Measurements from ENCODE around the gene TM4SF18. TPM values are rescaled to one million over a fixed set of nuclear protein-coding genes. Genes with fewer than 3 reads are reported as not detected.
A peak's percentile ranks its signal among the peaks of the same experiment; 100 is the strongest.

The TM4SF18 gene
- total RNA-seq, 1 experiment from 2014 or later: not detected

DNA sequence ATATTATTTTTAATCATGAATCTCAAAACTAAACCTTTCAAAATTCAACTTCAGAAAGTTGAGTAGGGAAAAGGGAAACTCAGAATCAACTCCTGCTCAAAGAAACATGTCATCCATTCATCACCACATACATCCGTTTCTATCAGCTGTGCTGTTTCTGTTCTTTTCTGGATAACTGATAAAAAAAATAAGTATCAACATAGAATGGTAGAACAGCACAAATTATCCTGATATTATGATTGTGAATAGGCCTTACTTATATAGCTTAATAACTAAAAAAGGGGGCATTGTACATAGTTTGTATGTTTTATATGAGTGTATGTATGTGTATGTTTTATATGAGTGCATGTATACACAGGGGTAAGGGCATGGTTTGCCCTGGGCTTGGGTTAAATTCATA lies 41.0 kb upstream of the TM4SF18 start:
- Mint-ChIP-seq H3K4me1 (ENCODE audit: insufficient read depth, unreplicated experiment) (peaks cover 50% of the 10 kb centered on the region), H3K27ac (ENCODE audit: low read depth, unreplicated experiment) (peak overlapping the region; percentile 79), H3K27me3 (ENCODE audit: insufficient read depth, unreplicated experiment) (no peaks in the 10 kb centered on the region), H3K4me3 (ENCODE audit: unreplicated experiment) (peak overlapping the region; percentile 56), H3K9me3 (ENCODE audit: unreplicated experiment) (no peaks in the 10 kb centered on the region), H3K36me3 (ENCODE audit: insufficient read depth, unreplicated experiment) (peaks cover 44% of the 10 kb centered on the region)
- CTCF ChIA-PET: interaction anchor here (0.8 to 2.4 kb wide), 9 partner anchors 10 to 397 kb away, joined by 3 to 15 read pairs (median 6); partner anchors contain the start of gene TM4SF4
- POLR2A ChIA-PET: interaction anchor here (0.7 to 9.7 kb wide), 11 partner anchors 9 to 282 kb away, joined by 3 to 217 read pairs (median 5); partner anchors contain the start of genes HPS3 and TM4SF4
- no peak for DNase-seq (ENCODE audit: unreplicated experiment)
- TF ChIP-seq, protein P1, sequence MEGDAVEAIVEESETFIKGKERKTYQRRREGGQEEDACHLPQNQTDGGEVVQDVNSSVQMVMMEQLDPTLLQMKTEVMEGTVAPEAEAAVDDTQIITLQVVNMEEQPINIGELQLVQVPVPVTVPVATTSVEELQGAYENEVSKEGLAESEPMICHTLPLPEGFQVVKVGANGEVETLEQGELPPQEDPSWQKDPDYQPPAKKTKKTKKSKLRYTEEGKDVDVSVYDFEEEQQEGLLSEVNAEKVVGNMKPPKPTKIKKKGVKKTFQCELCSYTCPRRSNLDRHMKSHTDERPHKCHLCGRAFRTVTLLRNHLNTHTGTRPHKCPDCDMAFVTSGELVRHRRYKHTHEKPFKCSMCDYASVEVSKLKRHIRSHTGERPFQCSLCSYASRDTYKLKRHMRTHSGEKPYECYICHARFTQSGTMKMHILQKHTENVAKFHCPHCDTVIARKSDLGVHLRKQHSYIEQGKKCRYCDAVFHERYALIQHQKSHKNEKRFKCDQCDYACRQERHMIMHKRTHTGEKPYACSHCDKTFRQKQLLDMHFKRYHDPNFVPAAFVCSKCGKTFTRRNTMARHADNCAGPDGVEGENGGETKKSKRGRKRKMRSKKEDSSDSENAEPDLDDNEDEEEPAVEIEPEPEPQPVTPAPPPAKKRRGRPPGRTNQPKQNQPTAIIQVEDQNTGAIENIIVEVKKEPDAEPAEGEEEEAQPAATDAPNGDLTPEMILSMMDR (IDR thresholded peaks at IDR 0.05; ENCODE audit: unreplicated experiment): no peak
- intact Hi-C loops (cut with micrococcal nuclease): loop anchor here (10.0 kb wide), 1 partner anchor 200 kb away; no protein-coding TSS in a partner anchor
- no TSS peak for BruUV-seq (replicated peaks)

DNA sequence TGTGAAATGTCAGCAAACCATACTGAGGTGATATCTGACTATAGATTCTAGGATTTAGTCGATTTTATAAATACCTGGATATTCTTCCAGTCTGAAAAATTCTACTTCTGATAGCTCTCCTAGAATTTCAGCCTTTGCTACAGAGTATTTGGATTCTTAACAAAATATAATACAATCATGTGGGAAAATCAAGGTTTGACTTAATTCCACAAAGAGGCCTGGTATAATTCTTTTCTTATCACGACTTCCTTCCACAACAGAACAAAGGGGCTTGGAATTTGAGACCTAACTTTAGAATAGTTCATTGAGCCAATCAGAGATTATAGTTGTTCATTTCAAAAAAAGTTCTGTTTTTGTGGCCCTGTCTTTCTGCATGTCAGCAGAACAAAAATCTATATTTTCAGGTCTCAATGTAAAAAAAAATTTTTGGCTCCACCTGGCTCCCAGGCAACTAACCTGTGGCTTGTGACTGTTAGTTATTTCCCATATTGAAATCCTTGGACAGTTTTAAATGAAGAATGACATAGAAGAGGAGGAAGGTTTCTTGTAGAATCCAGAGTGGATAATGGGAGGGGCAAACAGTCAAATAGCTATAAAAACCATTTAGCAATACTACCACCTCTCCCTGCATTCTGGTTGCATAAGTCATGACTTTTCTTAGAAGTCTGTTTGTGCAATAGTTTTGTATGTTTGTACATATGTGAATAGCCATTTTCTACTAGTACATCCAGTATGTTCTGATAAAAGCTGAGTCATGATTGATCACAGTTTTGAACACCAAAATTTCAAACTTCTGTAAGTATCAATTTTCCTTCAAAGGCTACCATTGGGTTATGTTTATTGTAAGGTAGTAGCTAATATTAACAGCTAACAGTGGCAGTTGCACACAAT lies 40.0 kb upstream of the TM4SF18 start:
- POLR2A ChIA-PET: interaction anchor here (0.5 to 9.7 kb wide), 13 partner anchors 9 to 283 kb away, joined by 3 to 217 read pairs (median 5); partner anchors contain the start of genes HPS3 and TM4SF4
- no peaks in the 10 kb centered on the region for H3K27me3 Mint-ChIP-seq (ENCODE audit: insufficient read depth, unreplicated experiment)
- intact Hi-C loops (cut with micrococcal nuclease): loop anchor here (10.0 kb wide), 1 partner anchor 201 kb away; no protein-coding TSS in a partner anchor
- DNase-seq (ENCODE audit: unreplicated experiment): peak; percentile 91
- peaks cover 51% of the 10 kb centered on the region for H3K4me1 Mint-ChIP-seq (ENCODE audit: insufficient read depth, unreplicated experiment)
- H3K36me3 Mint-ChIP-seq (ENCODE audit: insufficient read depth, unreplicated experiment): peaks cover 49% of the 10 kb centered on the region
- no TSS peak for BruUV-seq (replicated peaks)
- TF ChIP-seq, protein P1 (IDR thresholded peaks at IDR 0.05; ENCODE audit: unreplicated experiment): no peak
- peak overlapping the region; percentile 56 for H3K4me3 Mint-ChIP-seq (ENCODE audit: unreplicated experiment)
- H3K27ac Mint-ChIP-seq (ENCODE audit: low read depth, unreplicated experiment): peak overlapping the region; percentile 79
- H3K9me3 Mint-ChIP-seq (ENCODE audit: unreplicated experiment): no peaks in the 10 kb centered on the region
- CTCF ChIA-PET: interaction anchor here (0.7 to 4.4 kb wide), 11 partner anchors 11 to 398 kb away, joined by 3 to 30 read pairs (median 5); partner anchors contain the start of gene TM4SF4

DNA sequence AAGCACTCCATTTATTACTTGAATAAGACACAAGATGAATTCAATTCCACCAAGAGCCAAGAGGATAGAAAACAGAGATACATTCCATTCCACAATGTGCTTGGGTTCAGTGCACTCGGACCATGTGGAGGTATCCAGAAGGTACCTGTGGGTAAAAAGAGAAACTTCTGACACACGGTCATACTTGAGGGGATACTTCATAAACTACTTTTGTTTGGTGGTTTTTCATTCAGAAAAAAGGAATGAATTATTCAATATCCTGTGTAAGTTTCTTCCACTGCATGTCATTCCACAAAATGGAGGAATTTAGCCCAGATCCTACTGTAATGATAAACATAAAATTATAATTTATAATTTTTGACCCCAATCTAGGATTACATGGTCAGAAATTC lies 38.3 kb upstream of the TM4SF18 start:
- no peaks in the 10 kb centered on the region for H3K9me3 Mint-ChIP-seq (ENCODE audit: unreplicated experiment)
- peaks cover 65% of the 10 kb centered on the region for H3K36me3 Mint-ChIP-seq (ENCODE audit: insufficient read depth, unreplicated experiment)
- ChIA-PET POLR2A (interaction anchor here (2.0 to 9.7 kb wide), 8 partner anchors 14 to 111 kb away, joined by 7 to 217 read pairs (median 15); partner anchors contain the start of gene TM4SF4), CTCF (interaction anchor here (0.6 to 4.4 kb wide), 6 partner anchors 19 to 566 kb away, joined by 3 to 30 read pairs (median 3); partner anchors contain the start of gene TM4SF4)
- peaks cover 52% of the 10 kb centered on the region for H3K4me1 Mint-ChIP-seq (ENCODE audit: insufficient read depth, unreplicated experiment)
- H3K27me3 Mint-ChIP-seq (ENCODE audit: insufficient read depth, unreplicated experiment): no peaks in the 10 kb centered on the region
- H3K27ac Mint-ChIP-seq (ENCODE audit: low read depth, unreplicated experiment): no peak overlapping the region
- TF ChIP-seq, protein P1 (IDR thresholded peaks at IDR 0.05; ENCODE audit: unreplicated experiment): no peak
- DNase-seq (ENCODE audit: unreplicated experiment): no peak
- intact Hi-C loops (cut with micrococcal nuclease): loop anchor here (10.0 kb wide), 1 partner anchor 203 kb away; no protein-coding TSS in a partner anchor
- no peak overlapping the region for H3K4me3 Mint-ChIP-seq (ENCODE audit: unreplicated experiment)
- no TSS peak for BruUV-seq (replicated peaks)

Measured in MCF 10A (cell line).